Right kidney (tissue), 1 donor: ENCODE results near the gene CMTM6.
"Not testable (repeated sequence)": the region's sequence is repeated elsewhere in the genome, so short reads cannot be mapped to it uniquely, and the experiment has no call there.

Source experiments
- DNase-seq: peaks from one replicate; pipeline ENCODE4 v3.0.0-alpha.2; 2016

Gene CMTM6

GRCh38 chr3:32449691-32450090 lies 53.0 kb downstream of the CMTM6 start:
- DNase-seq = no peak

- DNase-seq = no peak
These were observed 53.8 kb downstream of the CMTM6 start for GRCh38 chr3:32448686-32449474.

- DNase-seq = no peak
These were observed 54.7 kb downstream of the CMTM6 start for GRCh38 chr3:32447865-32448400.

DNA sequence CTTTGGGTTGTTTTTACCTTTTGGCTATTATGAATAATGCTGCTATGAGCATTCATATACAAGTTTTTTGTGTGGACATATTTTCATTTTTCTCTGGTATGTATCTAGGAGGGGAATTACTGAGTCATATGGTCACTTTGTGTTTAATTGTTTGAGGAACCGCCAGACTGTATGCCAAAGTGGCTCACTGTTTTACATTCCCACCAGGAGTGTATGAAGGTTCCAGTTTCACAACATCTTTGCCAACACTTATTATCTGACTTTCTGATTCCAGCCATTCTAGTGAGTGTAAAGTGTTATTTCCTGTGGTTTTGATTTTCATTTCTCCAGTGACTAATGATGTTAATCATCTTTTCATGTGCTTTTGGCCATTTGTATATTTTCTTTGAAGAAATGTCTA lies 59.2 kb downstream of the CMTM6 start:
- no peak for DNase-seq

GRCh38 chr3:32442766-32443165 lies 59.9 kb downstream of the CMTM6 start:
- DNase-seq = no peak

GRCh38 chr3:32440611-32441350 lies 61.9 kb downstream of the CMTM6 start:
- no peak for DNase-seq

DNA sequence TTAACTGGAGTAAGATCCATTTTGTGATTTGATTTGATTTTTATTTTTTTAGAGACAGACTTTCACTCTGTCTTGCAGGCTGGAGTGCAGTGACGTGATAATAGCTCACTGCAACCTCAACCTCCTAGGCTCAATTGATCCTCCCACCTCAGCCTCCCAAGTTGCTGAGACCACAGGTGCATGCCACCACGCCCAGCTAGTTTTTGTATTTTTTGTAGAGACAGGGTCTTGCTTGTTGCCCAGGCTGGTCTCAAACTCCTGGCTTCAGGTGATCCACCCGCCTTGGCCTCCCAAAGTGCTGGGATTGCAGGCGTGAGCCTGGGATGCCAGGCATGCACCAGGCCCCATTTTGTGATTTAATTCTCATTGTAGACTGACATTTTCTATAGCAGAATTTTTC lies 63.2 kb downstream of the CMTM6 start:
- DNase-seq = not testable (repeated sequence)

DNA sequence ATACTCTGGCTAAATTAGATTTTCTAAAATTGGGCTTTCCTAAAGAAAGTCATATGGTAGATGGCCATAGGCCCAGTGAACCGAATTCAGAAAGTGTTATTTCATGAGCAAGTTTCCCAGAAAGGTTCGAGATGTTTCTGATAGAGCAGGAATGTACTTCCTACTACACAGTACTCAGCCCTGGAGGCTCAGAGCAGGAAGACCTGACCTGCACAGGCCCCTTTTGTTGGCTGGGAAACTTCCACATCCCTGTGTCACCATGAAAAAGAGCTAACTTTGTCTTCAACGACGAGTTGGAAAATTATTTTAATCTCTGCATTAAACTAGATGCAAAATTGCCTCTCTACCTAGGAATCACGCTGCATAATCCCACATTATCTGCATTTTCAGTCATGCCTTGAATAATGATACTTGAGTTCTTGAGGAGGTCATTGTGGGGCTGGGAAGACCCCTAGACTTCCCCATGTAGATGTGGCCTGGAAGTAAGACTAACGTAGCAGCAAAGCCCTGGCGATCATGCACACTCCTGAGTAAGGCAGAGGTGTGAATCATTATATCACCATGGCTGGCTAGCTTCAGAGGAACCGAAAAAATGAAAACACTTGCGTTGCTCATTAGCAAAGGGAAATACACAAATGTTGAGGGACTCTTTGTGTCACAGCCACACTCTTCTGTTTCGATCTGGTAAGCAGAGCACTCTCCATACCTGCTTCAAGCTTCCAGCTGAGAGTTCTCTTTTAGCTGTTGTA lies 63.9 kb downstream of the CMTM6 start:
- DNase-seq = no peak

- DNase-seq = no peak
These were observed 64.8 kb downstream of the CMTM6 start for GRCh38 chr3:32437896-32438295.

- DNase-seq = no peak
These were observed 65.8 kb downstream of the CMTM6 start for GRCh38 chr3:32436816-32437189.

- no peak for DNase-seq
These were observed 66.5 kb downstream of the CMTM6 start for GRCh38 chr3:32435911-32436815.

DNA sequence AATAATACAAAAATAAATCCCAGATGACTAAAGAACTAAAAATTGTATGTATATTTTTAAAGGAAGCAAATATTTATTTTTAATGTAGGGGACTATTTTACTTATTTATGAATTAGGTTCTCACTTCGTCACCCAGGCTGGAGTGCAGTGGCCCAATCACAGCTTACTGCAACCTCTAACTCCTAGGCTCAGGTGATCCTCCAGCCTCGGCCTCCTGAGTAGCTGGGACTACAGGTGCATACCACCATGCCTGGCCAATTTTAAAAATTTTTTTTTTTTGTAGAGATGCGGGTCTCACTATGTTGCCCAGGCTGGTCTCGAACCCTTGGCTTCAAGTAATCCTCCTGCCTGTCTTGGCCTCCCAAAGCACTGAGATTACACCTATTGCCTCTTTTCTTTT lies 68.4 kb downstream of the CMTM6 start:
- no peak for DNase-seq

GRCh38 chr3:32432711-32433530 lies 69.7 kb downstream of the CMTM6 start:
- no peak for DNase-seq

DNA sequence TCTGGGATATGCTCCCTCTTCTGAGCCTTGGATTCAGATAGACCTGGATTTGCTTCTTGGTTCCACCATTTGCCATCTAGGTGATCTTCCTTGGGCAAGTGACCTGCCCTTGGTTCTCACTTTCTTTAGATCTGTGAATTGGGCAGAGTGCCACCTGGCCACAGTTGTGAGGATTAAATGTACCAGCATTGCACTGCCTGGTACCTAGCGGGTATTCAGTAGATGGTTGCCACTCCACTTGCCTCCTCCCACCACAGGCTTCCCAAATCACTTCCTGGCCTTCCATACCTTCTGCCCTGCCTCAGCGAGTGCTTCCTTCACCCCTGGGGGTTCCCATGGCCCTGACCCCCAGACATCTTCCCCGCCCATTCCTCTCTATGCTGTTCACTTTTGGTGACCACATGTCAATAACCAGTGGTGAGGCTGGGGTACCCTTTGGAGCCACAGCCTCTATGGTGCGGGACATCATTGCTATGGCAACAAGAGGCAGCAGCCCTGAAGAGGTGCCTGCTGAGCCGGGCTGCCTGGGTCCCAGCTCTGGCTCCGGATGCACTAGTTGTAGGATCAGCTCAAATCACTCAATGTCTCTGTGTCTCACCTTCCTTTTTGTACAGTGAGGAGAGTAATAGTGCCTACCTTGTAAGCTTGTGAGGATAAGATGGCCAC lies 70.5 kb downstream of the CMTM6 start:
- no peak for DNase-seq

DNA sequence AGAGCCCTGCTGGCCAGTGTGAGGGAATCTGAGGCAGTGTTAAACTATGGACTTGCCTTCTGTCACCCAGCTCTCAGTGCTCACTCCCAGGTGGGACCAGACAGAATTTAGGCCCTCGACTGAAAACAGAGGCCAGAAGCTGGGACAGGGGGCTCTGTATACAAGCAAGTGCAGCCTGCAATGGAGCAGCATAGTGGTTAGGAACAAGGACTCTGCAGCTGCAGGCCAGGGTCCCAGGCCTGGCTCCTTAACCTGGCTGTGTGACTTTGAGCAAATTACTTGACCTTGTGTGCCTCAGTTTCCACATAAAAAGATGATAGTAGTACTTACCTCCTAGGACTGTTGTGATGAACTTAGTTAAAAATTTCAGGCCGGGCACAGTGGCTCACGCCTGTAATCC lies 71.2 kb downstream of the CMTM6 start:
- no peak for DNase-seq
